LNCaP clone FGC (cell line): ENCODE results near the gene EXOC8.

Experiments used
- DNase-seq: peaks from one replicate; pipeline ENCODE4 v3.0.0-alpha.2; 2011; ENCODE audit warnings: low read depth
- H3K4me3 ChIP-seq: 2 replicates; pipeline ENCODE4 v1.5.1; 2011; ENCODE audit warnings: mild to moderate bottlenecking, low read depth, low read length, control low read depth
- CTCF ChIP-seq: IDR thresholded peaks from 2 replicates; pipeline ENCODE4 v1.5.1; 2012; ENCODE audit warnings: mild to moderate bottlenecking; ENCODE audit not compliant: control insufficient read depth, insufficient read depth; ENCODE audit errors: extremely low read depth

EXOC8 gene

GRCh38 chr1:231329483-231329882 is 8.2 kb downstream of the EXOC8 start:
- no peak for TF ChIP-seq CTCF
- DNase-seq = no peak
- no peak overlapping the region for H3K4me3 ChIP-seq

DNA sequence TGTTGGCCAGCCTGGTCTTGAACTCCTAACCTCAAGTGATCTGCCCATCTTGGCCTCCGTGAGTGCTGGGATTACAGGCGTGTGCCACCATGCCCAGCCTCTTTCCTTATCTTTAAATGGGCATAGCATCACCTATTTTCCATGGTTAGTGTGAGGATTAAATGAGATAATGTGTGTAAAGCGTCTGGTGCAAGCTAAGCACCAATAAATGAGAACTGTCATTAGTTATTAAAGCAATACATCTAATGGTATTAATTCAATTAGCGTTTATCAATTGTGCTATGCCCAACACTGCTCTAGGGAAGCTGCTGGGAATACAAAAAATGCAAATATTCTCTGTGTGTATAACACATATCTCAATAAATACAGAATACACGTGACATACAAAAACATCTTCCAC is 10.0 kb downstream of the EXOC8 start:
- TF ChIP-seq CTCF = no peak
- no peak for DNase-seq
- no peak overlapping the region for H3K4me3 ChIP-seq

DNA sequence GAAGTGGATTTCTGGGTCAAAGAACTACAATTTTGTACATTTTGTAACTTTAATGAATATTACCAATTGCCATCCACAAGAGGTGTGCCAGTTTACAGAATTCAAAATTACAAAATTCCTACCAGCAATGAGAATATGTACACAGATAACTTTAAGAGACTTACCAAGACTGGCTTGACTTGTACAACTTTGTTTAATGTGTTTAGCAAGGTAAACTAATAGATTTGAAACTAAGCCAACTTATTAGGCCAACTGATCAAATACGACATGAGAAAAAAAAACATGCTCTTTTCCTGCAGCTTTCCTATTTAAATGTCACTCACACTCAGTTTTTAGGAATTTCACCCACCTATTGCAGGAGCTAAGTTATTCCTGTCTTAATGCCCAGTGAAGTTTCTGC is 11.4 kb downstream of the EXOC8 start:
- TF ChIP-seq CTCF = no peak
- peak; percentile 89 for DNase-seq
- no peak overlapping the region for H3K4me3 ChIP-seq

DNA sequence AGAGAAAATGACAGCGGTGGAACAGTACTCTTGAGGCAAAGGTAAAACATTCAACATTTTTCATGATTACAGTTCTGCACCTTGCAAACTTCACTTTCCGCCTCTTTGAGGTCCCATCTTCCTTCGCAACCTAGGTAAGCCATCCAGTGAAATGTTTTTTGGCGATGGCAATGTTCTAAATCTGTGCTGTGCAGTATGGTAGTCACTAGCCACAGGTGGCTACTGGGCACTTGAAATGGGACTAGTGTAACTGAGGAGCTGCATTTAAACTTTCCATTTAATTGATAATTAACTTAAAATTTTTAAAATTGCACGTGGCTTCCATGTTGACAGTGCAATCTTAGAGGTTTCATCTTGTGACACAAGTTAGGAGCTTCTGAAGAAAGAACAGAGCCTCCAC is 13.0 kb downstream of the EXOC8 start:
- no peak overlapping the region for H3K4me3 ChIP-seq
- no peak for TF ChIP-seq CTCF
- DNase-seq = no peak

- no peak for TF ChIP-seq CTCF
- DNase-seq = no peak
- no peak overlapping the region for H3K4me3 ChIP-seq
These were observed 14.6 kb downstream of the EXOC8 start for GRCh38 chr1:231322880-231323530.

DNA sequence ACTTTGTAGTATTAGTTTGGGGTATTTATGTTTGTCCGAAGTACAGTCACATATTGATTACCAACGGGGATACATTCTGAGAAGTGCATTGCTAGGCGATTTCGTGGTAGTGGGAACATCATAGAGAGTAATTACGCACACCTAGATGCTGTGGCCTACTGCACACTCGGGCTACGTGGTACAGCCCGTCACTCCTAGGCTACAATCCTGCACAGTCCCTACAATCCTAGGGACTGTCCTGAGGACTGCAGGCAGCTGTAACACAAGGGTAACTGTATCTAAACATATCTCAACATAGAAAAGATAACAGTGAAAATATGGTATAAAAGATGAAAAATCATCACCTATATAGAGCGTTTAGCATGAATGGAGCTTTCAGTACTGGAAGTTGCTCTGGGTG is 18.6 kb downstream of the EXOC8 start:
- TF ChIP-seq CTCF = no peak
- DNase-seq = no peak

DNA sequence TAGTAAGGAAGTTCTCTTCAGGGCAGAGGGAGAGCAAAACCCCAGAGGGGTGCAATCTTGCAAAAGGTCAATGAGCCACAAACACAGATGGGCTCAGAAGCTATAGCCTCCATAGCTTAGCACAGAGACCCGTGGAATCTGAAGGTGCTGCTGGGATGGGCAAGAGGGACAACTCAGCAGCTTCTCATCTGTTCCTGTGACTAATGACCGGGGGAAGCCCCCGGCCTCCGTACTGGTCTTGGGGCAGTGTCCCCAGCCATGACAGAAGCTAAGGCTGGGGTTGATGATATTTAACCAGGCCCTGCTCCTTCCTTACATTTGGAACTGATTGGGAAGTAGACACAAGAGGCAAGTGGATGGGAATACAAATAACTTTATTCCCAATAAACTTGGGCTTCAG is 19.1 kb downstream of the EXOC8 start:
- no peak for DNase-seq
- no peak overlapping the region for H3K4me3 ChIP-seq
- TF ChIP-seq CTCF = no peak

More for the DNA sequence above, 18.6 kb downstream of the EXOC8 start:
- no peak overlapping the region for H3K4me3 ChIP-seq
